C1 segment of cervical spinal cord (tissue), 14 donors: ENCODE measurements around the gene KIF22.
"Not testable (repeated sequence)": the region's sequence is repeated elsewhere in the genome, so short reads cannot be mapped to it uniquely, and the experiment has no call there.

Experiments
- DNase-seq, 14 donors: peaks; one replicate each; lab custom pipeline; 2025; lab: John Stamatoyannopoulos, UW

KIF22 gene

GRCh38 chr16:29766571-29766970 lies 24.0 kb upstream of the KIF22 start:
- DNase-seq = no peak

DNA sequence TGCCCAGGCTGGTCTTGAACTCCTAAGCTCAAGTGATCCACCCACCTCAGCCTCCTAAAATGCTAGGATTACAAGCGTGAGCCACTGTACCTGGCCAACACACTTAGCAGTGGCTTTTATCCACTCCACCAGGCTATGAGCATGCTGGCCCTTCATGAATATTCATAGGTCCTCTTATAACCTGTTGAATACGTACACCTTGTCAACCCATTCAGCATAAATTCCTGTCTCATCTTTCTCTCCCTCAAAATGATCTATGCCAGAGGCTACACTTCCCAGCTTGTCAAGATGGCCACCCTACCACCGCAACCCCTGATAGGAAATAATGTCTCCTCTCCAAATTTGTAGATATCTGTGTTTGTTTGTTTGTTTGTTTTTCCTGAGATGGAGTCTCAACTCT lies 23.5 kb upstream of the KIF22 start:
- DNase-seq = no peak

- DNase-seq = no peak
Observed at GRCh38 chr16:29769507-29769906, 21.0 kb upstream of the KIF22 start.

GRCh38 chr16:29770250-29770929 lies 20.2 kb upstream of the KIF22 start:
- DNase-seq = no peak

- not testable (repeated sequence) for DNase-seq
Observed at GRCh38 chr16:29772330-29772729, 18.2 kb upstream of the KIF22 start.

DNA sequence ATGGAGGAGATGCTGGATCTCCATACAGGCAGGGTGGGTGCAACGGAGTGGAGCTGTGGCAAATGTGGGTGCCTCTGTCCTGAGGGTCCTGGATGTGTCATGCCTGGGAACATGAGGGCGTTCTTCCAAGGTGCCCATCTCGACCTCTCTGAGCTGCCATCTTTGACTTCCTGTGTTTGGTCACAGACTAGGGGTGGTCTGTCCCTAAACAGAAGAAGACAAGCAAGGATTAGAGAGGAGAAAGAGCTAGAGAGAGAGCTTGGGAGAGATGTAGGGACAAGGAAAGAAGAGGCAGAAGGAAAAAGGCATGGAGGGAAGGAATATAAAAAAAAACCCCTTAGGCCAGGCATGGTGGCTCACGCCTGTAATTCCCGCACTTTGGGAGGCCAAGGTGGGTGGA lies 15.8 kb upstream of the KIF22 start:
- DNase-seq = no peak

DNA sequence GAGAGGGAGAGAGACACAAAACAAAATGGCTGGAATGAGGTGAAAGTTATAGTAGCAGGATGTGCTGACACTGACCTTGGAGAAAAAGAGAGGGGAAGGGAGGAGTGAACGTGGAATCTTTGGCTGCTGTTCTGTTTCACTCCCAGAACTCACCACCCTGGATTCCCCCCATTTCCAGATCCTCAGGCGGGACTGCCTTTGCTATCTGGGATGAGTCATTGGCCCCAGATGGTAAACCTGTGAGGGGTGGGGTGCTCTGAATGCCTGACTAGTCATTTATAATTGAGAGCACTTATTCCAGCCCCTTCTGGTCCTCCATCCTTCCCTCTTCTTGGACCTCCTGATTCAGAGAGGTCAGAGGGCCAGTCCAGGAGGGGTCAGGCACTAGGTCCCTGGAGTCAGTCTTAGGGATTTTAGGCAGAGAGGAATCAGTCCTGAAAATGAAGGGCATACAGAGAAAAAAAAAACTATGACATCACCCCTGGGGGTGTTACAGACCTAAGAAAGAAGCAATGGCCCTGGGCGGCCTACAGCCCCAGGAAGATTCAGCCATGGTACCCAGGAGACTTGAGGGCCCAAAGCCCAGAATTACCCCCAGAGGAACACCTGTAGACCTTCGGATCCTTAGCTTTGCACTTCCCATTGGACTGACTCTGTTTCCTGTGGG lies 14.7 kb upstream of the KIF22 start:
- DNase-seq = no peak

GRCh38 chr16:29777576-29778350 lies 12.8 kb upstream of the KIF22 start, which contains the start of gene ZG16:
Gene ZG16, plus strand, starts transcription at chr16:29778256. Its CDS starts 1,011 bp downstream, at chr16:29779267.
- DNase-seq = no peak

GRCh38 chr16:29779474-29779873 lies 11.1 kb upstream of the KIF22 start:
- DNase-seq = no peak

DNA sequence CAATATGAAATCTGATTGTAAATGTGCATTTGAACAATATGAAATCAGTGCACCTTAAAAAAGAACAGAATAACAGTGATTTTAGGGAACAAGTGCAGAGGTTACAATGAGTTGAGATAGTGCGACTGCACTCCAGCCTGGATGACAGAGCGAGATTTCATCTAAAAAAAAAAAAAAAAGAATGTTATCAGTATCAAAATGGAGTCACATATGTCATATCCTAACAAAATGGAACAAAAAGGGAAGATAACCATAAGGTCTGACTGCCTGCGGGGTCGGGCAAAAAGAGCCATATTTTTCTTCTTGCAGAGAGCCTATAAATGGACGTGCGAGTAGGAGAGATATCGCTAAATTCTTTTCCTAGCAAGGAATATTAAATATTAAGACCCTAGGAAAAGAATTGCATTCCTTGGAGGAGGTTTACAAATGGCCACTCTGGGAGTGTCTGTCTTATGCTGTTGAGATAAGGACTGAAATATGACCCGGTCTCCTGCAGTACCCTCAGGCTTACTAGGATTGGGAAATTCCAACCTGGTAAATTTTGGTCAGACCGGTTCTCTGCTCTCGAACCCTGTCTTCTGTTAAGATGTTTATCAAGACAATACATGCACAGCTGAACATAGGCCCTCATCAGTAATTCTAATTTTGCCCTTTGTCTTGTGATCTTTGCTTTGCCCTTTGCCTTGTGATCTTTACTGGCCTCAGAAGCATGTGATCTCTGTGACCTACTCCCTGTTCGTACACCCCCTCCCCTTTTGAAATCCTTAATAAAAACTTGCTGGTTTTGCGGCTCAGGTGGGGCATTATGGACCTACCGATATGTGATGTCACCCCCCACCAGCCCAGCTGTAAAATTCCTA lies 7.2 kb upstream of the KIF22 start:
- DNase-seq = not testable (repeated sequence)

DNA sequence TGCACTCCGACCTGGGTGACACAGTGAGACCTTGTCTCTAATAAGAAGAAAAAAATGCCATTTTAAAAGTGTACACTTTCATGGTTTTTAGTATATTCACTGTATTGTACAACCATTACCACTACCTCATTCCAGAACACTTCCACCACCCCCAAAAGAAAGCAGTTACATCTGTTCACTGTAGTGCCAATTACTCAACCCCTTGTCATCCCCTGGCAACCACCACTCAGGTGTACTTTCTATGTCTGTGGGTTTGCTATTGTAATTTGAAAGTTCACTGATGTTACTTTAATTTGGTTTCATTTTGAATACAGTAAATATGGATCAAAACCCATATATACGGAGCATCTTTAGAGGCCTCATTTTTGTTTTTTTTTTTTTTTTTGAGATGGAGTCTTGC lies 6.4 kb upstream of the KIF22 start:
- no peak for DNase-seq

- DNase-seq = peak in 12 of 14 donors; percentile 7 to 58 (median 15)
Observed at GRCh38 chr16:29784901-29785500, 5.5 kb upstream of the KIF22 start.

DNA sequence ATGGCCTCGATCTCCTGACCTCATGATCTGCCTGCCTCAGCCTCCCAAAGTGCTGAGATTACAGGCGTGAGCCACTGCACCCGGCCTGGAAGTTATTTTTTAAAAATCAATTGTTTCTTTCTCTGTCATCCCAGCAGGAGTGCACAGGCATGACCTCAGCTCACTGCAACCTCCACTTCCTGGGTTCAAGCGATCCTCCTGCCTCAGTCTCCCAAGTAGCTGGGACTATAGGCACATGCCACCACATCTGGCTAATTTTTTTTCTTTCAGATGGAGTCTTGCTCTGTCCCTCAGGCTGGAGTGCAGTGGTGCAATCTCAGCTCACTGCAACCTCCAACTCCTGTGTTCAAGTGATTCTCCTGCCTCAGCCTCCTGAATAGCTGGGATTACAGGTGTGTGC lies 3.4 kb upstream of the KIF22 start:
- DNase-seq = not testable (repeated sequence)

- DNase-seq = no peak
Observed at GRCh38 chr16:29789775-29790182, 772 bp upstream of the KIF22 start.

- no peak for DNase-seq
Observed at GRCh38 chr16:29790949-29791844, 646 bp downstream of the KIF22 start.

DNA sequence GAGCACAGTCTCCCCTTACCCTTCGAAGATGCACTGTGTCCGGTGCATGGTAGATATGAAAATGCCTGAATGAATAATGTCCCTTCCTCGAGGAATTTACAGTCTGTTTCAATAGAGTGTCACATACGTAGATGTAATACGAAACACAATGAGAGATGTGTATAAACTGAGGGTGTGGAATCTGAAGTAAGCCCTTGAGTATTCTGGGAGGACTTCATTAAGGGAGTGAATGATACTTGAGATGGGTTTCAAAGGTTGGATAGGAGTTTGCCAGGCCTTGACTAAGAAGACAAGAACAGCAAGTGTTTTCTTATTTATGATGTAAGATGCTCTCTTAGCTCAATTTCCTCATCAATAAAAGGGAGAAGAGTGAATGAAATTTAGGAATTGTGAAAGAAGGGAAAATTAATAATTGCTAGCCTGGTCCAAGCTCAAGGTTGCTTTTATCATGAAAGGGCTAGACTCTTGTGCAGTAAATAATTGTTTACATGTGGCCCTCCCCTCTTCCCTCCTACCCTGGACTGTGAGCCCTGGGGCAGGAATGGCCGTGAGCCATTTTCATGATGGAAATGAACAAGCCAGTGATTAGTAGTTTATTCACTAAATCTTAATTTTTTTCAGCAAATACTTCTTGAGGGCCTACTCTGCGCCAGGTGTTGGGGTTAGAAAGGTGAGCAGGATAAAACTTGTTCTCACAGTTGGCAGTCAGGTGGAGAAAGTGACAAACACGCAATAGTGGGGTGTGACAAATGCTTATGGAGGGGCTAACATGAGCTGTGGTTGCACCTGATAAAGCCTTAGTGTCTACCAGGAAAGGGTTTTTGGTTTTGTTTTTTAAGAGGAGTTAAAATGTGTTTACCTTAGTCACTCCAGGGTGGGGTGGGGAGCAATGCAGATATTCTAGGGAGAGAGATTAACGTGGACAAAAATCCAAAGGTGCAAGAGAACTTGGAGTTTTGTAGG lies 1.6 kb downstream of the KIF22 start:
- DNase-seq = no peak

DNA sequence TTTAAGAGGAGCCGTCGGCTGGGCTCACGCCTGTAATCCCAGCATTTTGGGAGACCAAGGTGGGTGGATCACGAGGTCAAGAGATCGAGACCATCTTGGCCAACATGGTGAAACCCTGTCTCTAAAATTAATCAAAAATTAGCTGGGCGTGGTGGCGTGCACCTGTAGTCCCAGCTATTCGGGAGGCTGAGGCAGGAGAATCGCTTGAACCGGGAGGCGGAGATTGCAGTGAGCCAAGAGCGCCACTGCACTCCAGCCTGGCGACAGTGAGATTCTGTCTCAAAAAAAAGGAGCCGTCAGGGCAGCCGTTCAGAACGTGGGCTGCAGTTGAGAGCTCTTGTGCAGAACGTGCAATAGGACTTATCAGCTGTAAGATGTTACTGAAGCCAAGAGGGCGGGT lies 2.6 kb downstream of the KIF22 start:
- not testable (repeated sequence) for DNase-seq

- no peak for DNase-seq
Observed at GRCh38 chr16:29794231-29794710, 3.7 kb downstream of the KIF22 start.
